Endothelial cell of umbilical vein (primary cell): Measurements from ENCODE around the gene DIAPH1. TPM values are rescaled to one million over a fixed set of nuclear protein-coding genes. Genes with fewer than 3 reads are reported as not detected.

Experiments
- BruUV-seq: library from RNA; stranded (reverse); fragments of 400-500 nt; replicated peaks from 2 replicates; lab custom pipeline; 2021; lab: Mats Ljungman, UMichigan
- CTCF ChIA-PET: fragments of 300-600, 350-600 bp; sonication (Branson Sonifier 250); formaldehyde crosslinking; loops from one replicate; lab custom pipeline; 2021; ENCODE audit warnings: antibody characterized with exemption, inconsistent platforms; lab: Charles Lee
- POLR2A ChIA-PET: fragments of 300-600, 350-600 bp; sonication (Branson Sonifier 250); formaldehyde crosslinking; loops from one replicate; lab custom pipeline; 2021; ENCODE audit warnings: antibody characterized with exemption, inconsistent platforms; lab: Charles Lee
- DNase-seq: peaks from one replicate; pipeline ENCODE4 v3.0.0-alpha.2; 2011; ENCODE audit warnings: low read depth, low spot score
- FAIRE-seq: peaks from 2 replicates; lab custom pipeline; 2011; peaks lifted over from hg19 to GRCh38; lab: Jason Lieb, UNC
- H2AFZ ChIP-seq: 2 replicates; pipeline ENCODE4 v1.6.0; 2012; ENCODE audit warnings: low read depth, low read length, control low read depth, inconsistent platforms
- H3K27ac ChIP-seq: 2 replicates; pipeline ENCODE4 v1.5.1; 2011; ENCODE audit warnings: low read depth, mild to moderate bottlenecking, control low read depth, low read length, moderate library complexity; ENCODE audit not compliant: insufficient read depth
- H3K27me3 ChIP-seq, 2 experiments: 2 replicates each; pipeline versions ENCODE4 v1.6.0 to v1.6.1; 2011; ENCODE audit warnings: low read length in 2 of 2, mixed read lengths in 1 of 2; ENCODE audit not compliant: control insufficient read depth in 2 of 2, insufficient read depth in 2 of 2
- H3K36me3 ChIP-seq, 2 experiments: 2 replicates in 1 of 2; 3 replicates in 1 of 2; pipeline ENCODE4 v1.5.1; 2011; ENCODE audit warnings: low read length in 2 of 2, mild to moderate bottlenecking in 1 of 2, moderate library complexity in 1 of 2; ENCODE audit not compliant: control insufficient read depth in 2 of 2, insufficient read depth in 2 of 2; ENCODE audit errors: extremely low read depth in 1 of 2
- H3K4me1 ChIP-seq: 3 replicates; pipeline ENCODE4 v1.5.1; 2011; ENCODE audit warnings: mild to moderate bottlenecking, low read length; ENCODE audit not compliant: control insufficient read depth, insufficient read depth; ENCODE audit errors: extremely low read depth
- H3K4me2 ChIP-seq: 2 replicates; pipeline ENCODE4 v1.6.1; 2011; ENCODE audit warnings: low read length, control low read depth, mixed read lengths; ENCODE audit not compliant: insufficient read depth
- H3K4me3 ChIP-seq, 3 experiments: fragments of 200-600 bp in 1 of 3; sonication (generic), shearing (Covaris generic) in 1 of 3; replicated peaks in 1 of 3; 2 replicates each; pipeline ENCODE4 v1.5.1; 2011 to 2016; ENCODE audit warnings: control low read depth in 3 of 3, low read length in 3 of 3, mild to moderate bottlenecking in 2 of 3, inconsistent platforms in 1 of 3, low read depth in 1 of 3, moderate library complexity in 1 of 3; ENCODE audit not compliant: insufficient read depth in 1 of 3
- H3K79me2 ChIP-seq: 2 replicates; pipeline ENCODE4 v1.6.0; 2012; ENCODE audit warnings: low read length, inconsistent platforms; ENCODE audit not compliant: control insufficient read depth, insufficient read depth
- H3K9ac ChIP-seq: replicated peaks from 2 replicates; pipeline ENCODE3; 2011; ENCODE audit warnings: low read length, control low read depth; ENCODE audit not compliant: insufficient read depth; ENCODE audit errors: extremely low read depth
- H3K9me1 ChIP-seq: replicated peaks from 3 replicates; pipeline ENCODE4 v1.6.0; 2011; ENCODE audit warnings: mild to moderate bottlenecking, low read length; ENCODE audit not compliant: control insufficient read depth, insufficient read depth; ENCODE audit errors: extremely low read depth
- H3K9me3 ChIP-seq: replicated peaks from 2 replicates; pipeline ENCODE4 v1.5.1; 2012; ENCODE audit warnings: low read length, inconsistent platforms; ENCODE audit not compliant: control insufficient read depth, insufficient read depth
- H4K20me1 ChIP-seq: replicated peaks from 2 replicates; pipeline ENCODE3; 2011; ENCODE audit warnings: mild to moderate bottlenecking, low read length; ENCODE audit not compliant: control insufficient read depth, insufficient read depth; ENCODE audit errors: extremely low read depth
- CTCF ChIP-seq, 2 donors: IDR thresholded peaks; 1 replicate in 1 of 2; 2 replicates in 1 of 2; pipeline ENCODE4 v1.5.1; 2011; ENCODE audit warnings: low read length in 2 of 2, mild to moderate bottlenecking in 2 of 2, moderate library complexity in 2 of 2, control low read depth in 1 of 2, inconsistent platforms in 1 of 2, low read depth in 1 of 2; ENCODE audit not compliant: insufficient read depth in 1 of 2; ENCODE audit errors: extremely low read depth in 1 of 2
- EZH2 ChIP-seq: IDR thresholded peaks from 2 replicates; pipeline ENCODE4 v1.6.1; 2012; ENCODE audit warnings: borderline replicate concordance, low read depth, mild to moderate bottlenecking, moderate library complexity, low read length, inconsistent platforms; ENCODE audit not compliant: severe bottlenecking
- FOS ChIP-seq: IDR thresholded peaks from 2 replicates; pipeline ENCODE4 v1.6.1; 2011; ENCODE audit warnings: mild to moderate bottlenecking, low read length, moderate library complexity, borderline replicate concordance; ENCODE audit not compliant: insufficient read depth
- GATA2 ChIP-seq: IDR thresholded peaks from 2 replicates; pipeline ENCODE4 v1.7.0; 2011; ENCODE audit warnings: low read depth, mild to moderate bottlenecking, moderate library complexity, mixed read lengths, low read length; ENCODE audit not compliant: insufficient read length, insufficient read depth
- JUN ChIP-seq: IDR thresholded peaks from 2 replicates; pipeline ENCODE4 v1.6.1; 2011; ENCODE audit warnings: borderline replicate concordance, low read depth; ENCODE audit not compliant: insufficient read length, insufficient read depth
- MAX ChIP-seq: IDR thresholded peaks from 2 replicates; pipeline ENCODE4 v1.6.1; 2011; ENCODE audit not compliant: insufficient read depth, insufficient read length
- MYC ChIP-seq: IDR thresholded peaks from one replicate; pipeline ENCODE4 v1.6.1; 2011; ENCODE audit warnings: mild to moderate bottlenecking, low read depth, low read length
- POLR2A ChIP-seq: IDR thresholded peaks from 2 replicates; pipeline ENCODE4 v1.6.1; 2012; ENCODE audit warnings: low read depth, mild to moderate bottlenecking, control low read depth, low read length
- POLR2AphosphoS5 ChIP-seq: IDR thresholded peaks from 2 replicates; pipeline ENCODE4 v1.6.1; 2012; ENCODE audit warnings: low read depth, mild to moderate bottlenecking, control low read depth, low read length, moderate library complexity; ENCODE audit not compliant: insufficient read depth
- dilution Hi-C: fragments of 300-500 bp; cut with MboI; formaldehyde crosslinking; loops from one replicate; pipeline ENCODE4 v1.15.0; 2019; ENCODE audit warnings: low sequenced_read_pairs; ENCODE audit not compliant: extremely low pct_ligation_motif_present
- intact Hi-C: fragments of 100-400 bp; cut with micrococcal nuclease; formaldehyde crosslinking; loops from one replicate; pipeline ENCODE4 v1.10.0; 2022
- polyA plus RNA-seq, 4 experiments: library from polyadenylated mRNA; depleted of rRNA in 3 of 4; stranded (reverse) in 3 of 4; unstranded in 1 of 4; fragments of >200 nt; gene quantifications; 2 replicates each; pipeline versions ENCODE4 v1.2.1 to v1.2.3, GENCODE V29; 2011 to 2012; ENCODE audit warnings: missing spikeins in 1 of 4
- total RNA-seq: library from RNA; stranded (reverse); gene quantifications from 2 replicates; pipeline ENCODE4 v1.2.3, GENCODE V29; 2021

Gene DIAPH1
- total and polyA plus RNA-seq, 2 donors (not counting 3 experiments of a cell fraction or from before 2014, with no cell fraction given) = 68.6 to 105 TPM

GRCh38 chr5:141510160-141510559 lies 108.6 kb downstream of the DIAPH1 start:
- H3K9ac ChIP-seq = no peak overlapping the region
- intact Hi-C loops (no loop called here), dilution Hi-C loops (no loop called here)
- no peaks in the 10 kb centered on the region for H3K9me3 ChIP-seq
- no peaks in the 10 kb centered on the region for H4K20me1 ChIP-seq
- ChIA-PET CTCF (interaction anchor here (0.7 to 9.8 kb wide), 9 partner anchors 12 to 93 kb away, joined by 3 to 158 read pairs (median 7); partner anchors contain the start of genes PCDHGA11, PCDHGA12, PCDHGB7 and PCDHGC3), POLR2A (no interaction called here)
- H3K27me3 ChIP-seq = no peaks in the 10 kb centered on the region
- H3K36me3 ChIP-seq = peaks cover 0 to 8% of the 10 kb centered on the region in 2 experiments
- H3K79me2 ChIP-seq = no peaks in the 10 kb centered on the region
- DNase-seq (no peak), FAIRE-seq (no peak)
- TF ChIP-seq MAX (no peak), POLR2AphosphoS5 (no peak), JUN (no peak), POLR2A (no peak), GATA2 (no peak), MYC (no peak), EZH2 (no peak), CTCF (IDR thresholded peaks at IDR 0.05; ENCODE audit: extremely low read depth in 1 of 2, insufficient read depth in 1 of 2, low read depth in 1 of 2, low read length in 2 of 2) (no peak), FOS (no peak)
- peaks cover 31% of the 10 kb centered on the region for H3K4me1 ChIP-seq
- H3K4me3 ChIP-seq = no peak overlapping the region
- no peak overlapping the region for H2AFZ ChIP-seq
- H3K4me2 ChIP-seq = no peak overlapping the region
- H3K27ac ChIP-seq = no peak overlapping the region
- H3K9me1 ChIP-seq = no peaks in the 10 kb centered on the region
- BruUV-seq = no TSS peak
